GM23338 (cell line): ENCODE data around the gene RAB22A. TPM values are rescaled to one million over a fixed set of nuclear protein-coding genes. Genes with fewer than 3 reads are reported as not detected.

Experiments
- ATAC-seq: fragments of 200-7000 bp; cut with Tn5 transposase; 3 replicates; pipeline ENCODE4 v1.9.1; 2020
- DNase-seq: peaks from one replicate; pipeline ENCODE4 v3.0.0-alpha.2; 2015; ENCODE audit warnings: low spot score
- H2AFZ ChIP-seq: fragments of 200-600 bp; sonication (generic); 2 replicates; pipeline ENCODE4 v1.8.0; 2016; ENCODE audit warnings: antibody characterized with exemption, mild to moderate bottlenecking, moderate library complexity
- H3F3A ChIP-seq: fragments of 200-600 bp; sonication (generic); replicated peaks from 2 replicates; pipeline ENCODE4 v1.8.0; 2017; ENCODE audit warnings: antibody characterized with exemption, mixed run types, low read depth
- H3K27ac ChIP-seq: fragments of 200-600 bp; sonication (generic); 2 replicates; pipeline ENCODE4 v1.6.1; 2016; ENCODE audit warnings: low read depth
- H3K27me3 ChIP-seq: fragments of 200-600 bp; sonication (generic); 2 replicates; pipeline ENCODE4 v1.8.0; 2016; ENCODE audit warnings: mild to moderate bottlenecking, mixed run types, moderate library complexity; ENCODE audit not compliant: insufficient read depth
- H3K36me3 ChIP-seq: fragments of 200-600 bp; sonication (generic); 2 replicates; pipeline ENCODE4 v1.8.0; 2016; ENCODE audit warnings: mild to moderate bottlenecking; ENCODE audit not compliant: insufficient read depth
- H3K4me1 ChIP-seq: fragments of 200-600 bp; sonication (generic); 2 replicates; pipeline ENCODE4 v1.8.0; 2016; ENCODE audit warnings: mild to moderate bottlenecking, moderate library complexity; ENCODE audit not compliant: insufficient read depth
- H3K4me2 ChIP-seq: fragments of 200-600 bp; sonication (generic); 2 replicates; pipeline ENCODE4 v1.7.1; 2017; ENCODE audit warnings: mixed run types
- H3K4me3 ChIP-seq: fragments of 200-600 bp; sonication (generic); 2 replicates; pipeline ENCODE4 v1.6.1; 2016; ENCODE audit warnings: mixed run types
- H3K79me2 ChIP-seq: fragments of 200-600 bp; sonication (generic); replicated peaks from 2 replicates; pipeline ENCODE4 v1.8.0; 2017; ENCODE audit warnings: mild to moderate bottlenecking; ENCODE audit not compliant: insufficient read depth
- H3K9me2 ChIP-seq: fragments of 200-600 bp; sonication (generic); 2 replicates; pipeline ENCODE4 v1.8.0; 2017; ENCODE audit not compliant: insufficient read depth
- H4K20me1 ChIP-seq: fragments of 200-600 bp; sonication (generic); replicated peaks from 2 replicates; pipeline ENCODE4 v1.8.0; 2017; ENCODE audit warnings: mild to moderate bottlenecking; ENCODE audit not compliant: insufficient read depth
- H3K27ac Mint-ChIP-seq: 2 replicates; pipeline ENCODE4 v1.8.0; 2020; ENCODE audit warnings: inconsistent platforms, mild to moderate bottlenecking, moderate library complexity, mixed read lengths
- H3K27me3 Mint-ChIP-seq: 3 replicates; pipeline ENCODE4 v1.8.0; 2022; ENCODE audit warnings: low read depth, mild to moderate bottlenecking, moderate library complexity, mixed read lengths, inconsistent platforms; ENCODE audit not compliant: insufficient read depth, poor library complexity
- H3K36me3 Mint-ChIP-seq: 3 replicates; pipeline ENCODE4 v1.8.0; 2021; ENCODE audit warnings: low read depth, mild to moderate bottlenecking, inconsistent platforms, moderate library complexity, mixed read lengths
- H3K4me1 Mint-ChIP-seq: 3 replicates; pipeline ENCODE4 v1.8.0; 2020; ENCODE audit warnings: mild to moderate bottlenecking, inconsistent platforms, mixed read lengths
- H3K4me3 Mint-ChIP-seq: 3 replicates; pipeline ENCODE4 v1.8.0; 2021; ENCODE audit warnings: moderate library complexity, mild to moderate bottlenecking, inconsistent platforms, mixed read lengths
- H3K9me3 Mint-ChIP-seq: 3 replicates; pipeline ENCODE4 v1.8.0; 2020; ENCODE audit warnings: moderate library complexity, mild to moderate bottlenecking, inconsistent platforms, mixed read lengths
- CREB1 ChIP-seq: fragments of 250-450 bp; sonication (Bioruptor Pico); IDR thresholded peaks from 2 replicates; pipeline ENCODE4 v1.5.0; 2020; ENCODE audit warnings: low read depth, mild to moderate bottlenecking, moderate library complexity
- EZH2 ChIP-seq: fragments of 200-600 bp; sonication (generic); IDR thresholded peaks from one replicate; pipeline ENCODE4 v1.8.0; 2017; ENCODE audit warnings: antibody characterized with exemption, mild to moderate bottlenecking, low read depth; ENCODE audit not compliant: unreplicated experiment
- EZH2phosphoT487 ChIP-seq: fragments of 200-600 bp; sonication (generic); IDR thresholded peaks from one replicate; pipeline ENCODE4 v1.8.1; 2018; ENCODE audit warnings: antibody characterized with exemption; ENCODE audit not compliant: unreplicated experiment
- JUNB ChIP-seq: IDR thresholded peaks from one replicate; pipeline ENCODE4 v1.6.1; 2016; ENCODE audit warnings: antibody characterized with exemption; ENCODE audit not compliant: unreplicated experiment
- NANOG ChIP-seq: IDR thresholded peaks from 2 replicates; pipeline ENCODE4 v1.6.1; 2016; ENCODE audit warnings: antibody characterized with exemption, borderline replicate concordance
- STAT1 ChIP-seq: IDR thresholded peaks from one replicate; pipeline ENCODE4 v1.6.1; 2016; ENCODE audit warnings: antibody characterized with exemption; ENCODE audit not compliant: unreplicated experiment
- polyA plus RNA-seq: library from polyadenylated mRNA; unstranded; fragments of >200 nt; fragmentation: Nextera tagmentation; extraction: Ambion mirVana; gene quantifications from 2 replicates; pipeline ENCODE4 v1.2.1, GENCODE V29; 2016
- total RNA-seq: library from RNA; depleted of rRNA; stranded (reverse); fragments of >200 nt; shearing (Covaris generic); gene quantifications from 2 replicates; pipeline ENCODE4 v1.2.3, GENCODE V29; 2014
- TF ChIP-seq, protein P1 (sequence below): fragments of 250-450 bp; sonication (Bioruptor Pico); IDR thresholded peaks from 2 replicates; pipeline ENCODE4 v1.5.0; 2020; ENCODE audit warnings: mild to moderate bottlenecking, moderate library complexity
- TF ChIP-seq, protein P2 (sequence below): IDR thresholded peaks from one replicate; pipeline ENCODE4 v1.6.1; 2018; ENCODE audit warnings: antibody characterized with exemption; ENCODE audit not compliant: unreplicated experiment

The RAB22A gene
- total and polyA plus RNA-seq, 2 experiments from 2014 or later: 3.3 to 6.8 TPM

DNA sequence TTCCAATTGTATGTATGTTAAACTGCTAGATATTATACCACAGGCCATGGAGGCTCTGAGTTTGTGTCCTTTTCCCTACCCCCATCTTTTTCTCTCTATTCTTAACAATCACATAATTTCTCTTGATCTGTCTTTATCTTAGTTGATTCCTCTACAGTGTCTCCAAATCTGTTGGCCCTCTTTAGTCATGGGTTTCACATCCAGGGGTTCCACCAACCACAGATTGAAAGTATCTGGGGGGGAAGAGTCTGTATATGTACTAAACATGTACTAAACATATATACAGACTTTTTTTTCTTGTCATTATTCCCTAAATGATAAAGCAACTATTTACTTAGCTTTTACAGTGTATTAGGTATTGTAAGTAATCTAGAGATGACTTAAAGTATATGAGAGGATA, 20.2 kb downstream of the RAB22A start (continued):
- TF ChIP-seq, protein P1, sequence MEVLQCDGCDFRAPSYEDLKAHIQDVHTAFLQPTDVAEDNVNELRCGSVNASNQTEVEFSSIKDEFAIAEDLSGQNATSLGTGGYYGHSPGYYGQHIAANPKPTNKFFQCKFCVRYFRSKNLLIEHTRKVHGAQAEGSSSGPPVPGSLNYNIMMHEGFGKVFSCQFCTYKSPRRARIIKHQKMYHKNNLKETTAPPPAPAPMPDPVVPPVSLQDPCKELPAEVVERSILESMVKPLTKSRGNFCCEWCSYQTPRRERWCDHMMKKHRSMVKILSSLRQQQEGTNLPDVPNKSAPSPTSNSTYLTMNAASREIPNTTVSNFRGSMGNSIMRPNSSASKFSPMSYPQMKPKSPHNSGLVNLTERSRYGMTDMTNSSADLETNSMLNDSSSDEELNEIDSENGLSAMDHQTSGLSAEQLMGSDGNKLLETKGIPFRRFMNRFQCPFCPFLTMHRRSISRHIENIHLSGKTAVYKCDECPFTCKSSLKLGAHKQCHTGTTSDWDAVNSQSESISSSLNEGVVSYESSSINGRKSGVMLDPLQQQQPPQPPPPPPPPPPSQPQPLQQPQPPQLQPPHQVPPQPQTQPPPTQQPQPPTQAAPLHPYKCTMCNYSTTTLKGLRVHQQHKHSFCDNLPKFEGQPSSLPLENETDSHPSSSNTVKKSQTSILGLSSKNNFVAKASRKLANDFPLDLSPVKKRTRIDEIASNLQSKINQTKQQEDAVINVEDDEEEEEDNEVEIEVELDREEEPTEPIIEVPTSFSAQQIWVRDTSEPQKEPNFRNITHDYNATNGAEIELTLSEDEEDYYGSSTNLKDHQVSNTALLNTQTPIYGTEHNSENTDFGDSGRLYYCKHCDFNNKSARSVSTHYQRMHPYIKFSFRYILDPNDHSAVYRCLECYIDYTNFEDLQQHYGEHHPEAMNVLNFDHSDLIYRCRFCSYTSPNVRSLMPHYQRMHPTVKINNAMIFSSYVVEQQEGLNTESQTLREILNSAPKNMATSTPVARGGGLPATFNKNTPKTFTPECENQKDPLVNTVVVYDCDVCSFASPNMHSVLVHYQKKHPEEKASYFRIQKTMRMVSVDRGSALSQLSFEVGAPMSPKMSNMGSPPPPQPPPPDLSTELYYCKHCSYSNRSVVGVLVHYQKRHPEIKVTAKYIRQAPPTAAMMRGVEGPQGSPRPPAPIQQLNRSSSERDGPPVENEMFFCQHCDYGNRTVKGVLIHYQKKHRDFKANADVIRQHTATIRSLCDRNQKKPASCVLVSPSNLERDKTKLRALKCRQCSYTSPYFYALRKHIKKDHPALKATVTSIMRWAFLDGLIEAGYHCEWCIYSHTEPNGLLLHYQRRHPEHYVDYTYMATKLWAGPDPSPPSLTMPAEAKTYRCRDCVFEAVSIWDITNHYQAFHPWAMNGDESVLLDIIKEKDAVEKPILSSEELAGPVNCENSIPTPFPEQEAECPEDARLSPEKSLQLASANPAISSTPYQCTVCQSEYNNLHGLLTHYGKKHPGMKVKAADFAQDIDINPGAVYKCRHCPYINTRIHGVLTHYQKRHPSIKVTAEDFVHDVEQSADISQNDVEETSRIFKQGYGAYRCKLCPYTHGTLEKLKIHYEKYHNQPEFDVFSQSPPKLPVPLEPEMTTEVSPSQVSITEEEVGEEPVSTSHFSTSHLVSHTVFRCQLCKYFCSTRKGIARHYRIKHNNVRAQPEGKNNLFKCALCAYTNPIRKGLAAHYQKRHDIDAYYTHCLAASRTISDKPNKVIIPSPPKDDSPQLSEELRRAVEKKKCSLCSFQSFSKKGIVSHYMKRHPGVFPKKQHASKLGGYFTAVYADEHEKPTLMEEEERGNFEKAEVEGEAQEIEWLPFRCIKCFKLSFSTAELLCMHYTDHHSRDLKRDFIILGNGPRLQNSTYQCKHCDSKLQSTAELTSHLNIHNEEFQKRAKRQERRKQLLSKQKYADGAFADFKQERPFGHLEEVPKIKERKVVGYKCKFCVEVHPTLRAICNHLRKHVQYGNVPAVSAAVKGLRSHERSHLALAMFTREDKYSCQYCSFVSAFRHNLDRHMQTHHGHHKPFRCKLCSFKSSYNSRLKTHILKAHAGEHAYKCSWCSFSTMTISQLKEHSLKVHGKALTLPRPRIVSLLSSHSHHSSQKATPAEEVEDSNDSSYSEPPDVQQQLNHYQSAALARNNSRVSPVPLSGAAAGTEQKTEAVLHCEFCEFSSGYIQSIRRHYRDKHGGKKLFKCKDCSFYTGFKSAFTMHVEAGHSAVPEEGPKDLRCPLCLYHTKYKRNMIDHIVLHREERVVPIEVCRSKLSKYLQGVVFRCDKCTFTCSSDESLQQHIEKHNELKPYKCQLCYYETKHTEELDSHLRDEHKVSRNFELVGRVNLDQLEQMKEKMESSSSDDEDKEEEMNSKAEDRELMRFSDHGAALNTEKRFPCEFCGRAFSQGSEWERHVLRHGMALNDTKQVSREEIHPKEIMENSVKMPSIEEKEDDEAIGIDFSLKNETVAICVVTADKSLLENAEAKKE (CRISPR knock-in tag): no peak
- TF ChIP-seq EZH2 (no peak), CREB1 (CRISPR knock-in tag) (no peak)

DNA sequence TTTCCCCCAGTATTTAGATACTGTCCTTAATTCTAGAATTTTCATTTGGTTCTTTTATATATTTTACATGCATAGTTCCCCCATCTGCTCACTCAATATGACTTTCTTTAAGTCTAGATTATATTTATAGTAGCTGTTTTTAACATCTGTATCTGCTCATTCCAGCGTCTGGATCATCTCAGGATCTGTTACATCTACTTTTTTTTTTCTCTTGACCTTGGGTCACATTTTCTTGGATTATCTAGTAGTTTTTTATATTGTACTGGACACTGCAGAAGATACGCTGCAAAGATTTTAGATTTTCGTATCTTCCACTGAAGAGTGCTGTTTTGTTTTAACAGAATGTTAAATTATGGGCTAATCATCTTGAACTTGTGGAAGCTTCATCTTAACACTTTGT, 20.7 kb downstream of the RAB22A start:
- H3K9me2 ChIP-seq: no peaks in the 10 kb centered on the region
- DNase-seq (no peak), ATAC-seq (no peak)
- no peaks in the 10 kb centered on the region for H3K36me3 ChIP-seq
- H3K27ac ChIP-seq: no peak overlapping the region
- no peaks in the 10 kb centered on the region for H3K27me3 ChIP-seq
- Mint-ChIP-seq H3K27me3 (no peaks in the 10 kb centered on the region), H3K36me3 (no peaks in the 10 kb centered on the region), H3K4me3 (no peak overlapping the region), H3K9me3 (no peaks in the 10 kb centered on the region), H3K4me1 (peaks cover 15% of the 10 kb centered on the region), H3K27ac (no peak overlapping the region)
- no peak overlapping the region for H3K4me2 ChIP-seq
- H3F3A ChIP-seq: 0 out of 2 replicates have a peak, but pooled peaks cover 3% of the 10 kb centered on the region
- peaks cover 4% of the 10 kb centered on the region; the same call in 1 of the 2 replicates for H4K20me1 ChIP-seq
- H2AFZ ChIP-seq: no peak overlapping the region
- H3K4me1 ChIP-seq: peaks cover 7% of the 10 kb centered on the region; the same call in 1 of the 2 replicates
- H3K79me2 ChIP-seq: peaks cover 63% of the 10 kb centered on the region
- no peak overlapping the region for H3K4me3 ChIP-seq
- TF ChIP-seq NANOG (no peak), JUNB (no peak), STAT1 (no peak), EZH2 (no peak), EZH2phosphoT487 (no peak)
- TF ChIP-seq, protein P2, sequence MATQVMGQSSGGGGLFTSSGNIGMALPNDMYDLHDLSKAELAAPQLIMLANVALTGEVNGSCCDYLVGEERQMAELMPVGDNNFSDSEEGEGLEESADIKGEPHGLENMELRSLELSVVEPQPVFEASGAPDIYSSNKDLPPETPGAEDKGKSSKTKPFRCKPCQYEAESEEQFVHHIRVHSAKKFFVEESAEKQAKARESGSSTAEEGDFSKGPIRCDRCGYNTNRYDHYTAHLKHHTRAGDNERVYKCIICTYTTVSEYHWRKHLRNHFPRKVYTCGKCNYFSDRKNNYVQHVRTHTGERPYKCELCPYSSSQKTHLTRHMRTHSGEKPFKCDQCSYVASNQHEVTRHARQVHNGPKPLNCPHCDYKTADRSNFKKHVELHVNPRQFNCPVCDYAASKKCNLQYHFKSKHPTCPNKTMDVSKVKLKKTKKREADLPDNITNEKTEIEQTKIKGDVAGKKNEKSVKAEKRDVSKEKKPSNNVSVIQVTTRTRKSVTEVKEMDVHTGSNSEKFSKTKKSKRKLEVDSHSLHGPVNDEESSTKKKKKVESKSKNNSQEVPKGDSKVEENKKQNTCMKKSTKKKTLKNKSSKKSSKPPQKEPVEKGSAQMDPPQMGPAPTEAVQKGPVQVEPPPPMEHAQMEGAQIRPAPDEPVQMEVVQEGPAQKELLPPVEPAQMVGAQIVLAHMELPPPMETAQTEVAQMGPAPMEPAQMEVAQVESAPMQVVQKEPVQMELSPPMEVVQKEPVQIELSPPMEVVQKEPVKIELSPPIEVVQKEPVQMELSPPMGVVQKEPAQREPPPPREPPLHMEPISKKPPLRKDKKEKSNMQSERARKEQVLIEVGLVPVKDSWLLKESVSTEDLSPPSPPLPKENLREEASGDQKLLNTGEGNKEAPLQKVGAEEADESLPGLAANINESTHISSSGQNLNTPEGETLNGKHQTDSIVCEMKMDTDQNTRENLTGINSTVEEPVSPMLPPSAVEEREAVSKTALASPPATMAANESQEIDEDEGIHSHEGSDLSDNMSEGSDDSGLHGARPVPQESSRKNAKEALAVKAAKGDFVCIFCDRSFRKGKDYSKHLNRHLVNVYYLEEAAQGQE: no peak
